Measurements from ENCODE around the gene PPP1R1A.

Gene PPP1R1A

GRCh38 chr12:54587315-54587873 lies 1.1 kb downstream of the PPP1R1A start:
- Histone ChIP-seq H3K4me3 (ENCODE audit: insufficient read depth, low read length, poor library complexity, severe bottlenecking) (no peak overlapping the region), H3K9ac (ENCODE audit: low read length) (no peak overlapping the region), H3K36me3 (ENCODE audit: low read length) (no peaks in the 10 kb centered on the region), H3K9me2 (replicated peaks; ENCODE audit: insufficient read depth, low read length) (no peaks in the 10 kb centered on the region), H2AFZ (ENCODE audit: low read depth, low read length, severe bottlenecking) (no peak overlapping the region), H3K9me3 (ENCODE audit: insufficient read depth, low read length) (no peaks in the 10 kb centered on the region), H3K79me2 (ENCODE audit: insufficient read depth, low read length) (no peaks in the 10 kb centered on the region), H3K4me2 (ENCODE audit: low read depth, low read length, poor library complexity, severe bottlenecking) (no peak overlapping the region), H4K20me1 (ENCODE audit: low read depth, low read length) (no peaks in the 10 kb centered on the region), H3F3A (ENCODE audit: insufficient read depth) (no peaks in the 10 kb centered on the region), H3K27ac (ENCODE audit: low read depth, low read length) (no peak overlapping the region), H3K27me3 (ENCODE audit: low read length) (no peaks in the 10 kb centered on the region)
- no peak for TF ChIP-seq EZH2phosphoT487 (conservative IDR thresholded peaks at IDR 0.05; ENCODE audit: low read length)
- TF ChIP-seq CTCF (IDR thresholded peaks at IDR 0.05; ENCODE audit: insufficient read depth, low read length, poor library complexity, severe bottlenecking), result no peak

GRCh38 chr12:54586620-54587019 lies 1.8 kb downstream of the PPP1R1A start:
- Histone ChIP-seq H3K9ac (ENCODE audit: low read length) (no peak overlapping the region), H3K4me3 (ENCODE audit: insufficient read depth, low read length, poor library complexity, severe bottlenecking) (no peak overlapping the region), H3K79me2 (ENCODE audit: insufficient read depth, low read length) (no peaks in the 10 kb centered on the region), H3F3A (ENCODE audit: insufficient read depth) (no peaks in the 10 kb centered on the region), H3K36me3 (ENCODE audit: low read length) (no peaks in the 10 kb centered on the region), H3K9me3 (ENCODE audit: insufficient read depth, low read length) (no peaks in the 10 kb centered on the region), H4K20me1 (ENCODE audit: low read depth, low read length) (no peaks in the 10 kb centered on the region), H2AFZ (ENCODE audit: low read depth, low read length, severe bottlenecking) (no peak overlapping the region), H3K4me2 (ENCODE audit: low read depth, low read length, poor library complexity, severe bottlenecking) (no peak overlapping the region), H3K9me2 (replicated peaks; ENCODE audit: insufficient read depth, low read length) (no peaks in the 10 kb centered on the region), H3K27ac (ENCODE audit: low read depth, low read length) (no peak overlapping the region), H3K27me3 (ENCODE audit: low read length) (no peaks in the 10 kb centered on the region)
- TF ChIP-seq CTCF (IDR thresholded peaks at IDR 0.05; ENCODE audit: insufficient read depth, low read length, poor library complexity, severe bottlenecking) (no peak), EZH2phosphoT487 (conservative IDR thresholded peaks at IDR 0.05; ENCODE audit: low read length) (no peak)

- no peak overlapping the region for H3K27ac ChIP-seq (ENCODE audit: low read depth, low read length)
- no peaks in the 10 kb centered on the region for H3K9me3 ChIP-seq (ENCODE audit: insufficient read depth, low read length)
- H3K79me2 ChIP-seq (ENCODE audit: insufficient read depth, low read length), result no peaks in the 10 kb centered on the region
- no peaks in the 10 kb centered on the region for H3F3A ChIP-seq (ENCODE audit: insufficient read depth)
- no peak overlapping the region for H3K4me2 ChIP-seq (ENCODE audit: low read depth, low read length, poor library complexity, severe bottlenecking)
- no peak for TF ChIP-seq EZH2phosphoT487 (conservative IDR thresholded peaks at IDR 0.05; ENCODE audit: low read length)
- TF ChIP-seq CTCF (IDR thresholded peaks at IDR 0.05; ENCODE audit: insufficient read depth, low read length, poor library complexity, severe bottlenecking), result no peak
- no peak overlapping the region for H3K9ac ChIP-seq (ENCODE audit: low read length)
- H2AFZ ChIP-seq (ENCODE audit: low read depth, low read length, severe bottlenecking), result no peak overlapping the region
- H3K9me2 ChIP-seq (replicated peaks; ENCODE audit: insufficient read depth, low read length), result no peaks in the 10 kb centered on the region
- no peaks in the 10 kb centered on the region for H4K20me1 ChIP-seq (ENCODE audit: low read depth, low read length)
- no peaks in the 10 kb centered on the region for H3K27me3 ChIP-seq (ENCODE audit: low read length)
- H3K4me3 ChIP-seq (ENCODE audit: insufficient read depth, low read length, poor library complexity, severe bottlenecking), result no peak overlapping the region
- no peaks in the 10 kb centered on the region for H3K36me3 ChIP-seq (ENCODE audit: low read length)
Observed at GRCh38 chr12:54585243-54585642, 3.2 kb downstream of the PPP1R1A start.
